DND-41 (cell line): Measurements from ENCODE around the gene C4orf36.

Experiments
- EZH2 ChIP-seq: IDR thresholded peaks from 3 replicates; pipeline ENCODE4 v1.6.1; 2012; ENCODE audit warnings: borderline replicate concordance, low read depth, mild to moderate bottlenecking, moderate library complexity, low read length, inconsistent platforms; ENCODE audit not compliant: severe bottlenecking
- TF ChIP-seq, protein P1 (sequence below): IDR thresholded peaks from 2 replicates; pipeline ENCODE4 v1.5.1; 2012; ENCODE audit warnings: borderline replicate concordance, low read length, moderate library complexity, mild to moderate bottlenecking; ENCODE audit not compliant: poor library complexity, severe bottlenecking; ENCODE audit errors: extremely low read depth

- TF ChIP-seq, protein P1, sequence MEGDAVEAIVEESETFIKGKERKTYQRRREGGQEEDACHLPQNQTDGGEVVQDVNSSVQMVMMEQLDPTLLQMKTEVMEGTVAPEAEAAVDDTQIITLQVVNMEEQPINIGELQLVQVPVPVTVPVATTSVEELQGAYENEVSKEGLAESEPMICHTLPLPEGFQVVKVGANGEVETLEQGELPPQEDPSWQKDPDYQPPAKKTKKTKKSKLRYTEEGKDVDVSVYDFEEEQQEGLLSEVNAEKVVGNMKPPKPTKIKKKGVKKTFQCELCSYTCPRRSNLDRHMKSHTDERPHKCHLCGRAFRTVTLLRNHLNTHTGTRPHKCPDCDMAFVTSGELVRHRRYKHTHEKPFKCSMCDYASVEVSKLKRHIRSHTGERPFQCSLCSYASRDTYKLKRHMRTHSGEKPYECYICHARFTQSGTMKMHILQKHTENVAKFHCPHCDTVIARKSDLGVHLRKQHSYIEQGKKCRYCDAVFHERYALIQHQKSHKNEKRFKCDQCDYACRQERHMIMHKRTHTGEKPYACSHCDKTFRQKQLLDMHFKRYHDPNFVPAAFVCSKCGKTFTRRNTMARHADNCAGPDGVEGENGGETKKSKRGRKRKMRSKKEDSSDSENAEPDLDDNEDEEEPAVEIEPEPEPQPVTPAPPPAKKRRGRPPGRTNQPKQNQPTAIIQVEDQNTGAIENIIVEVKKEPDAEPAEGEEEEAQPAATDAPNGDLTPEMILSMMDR: no peak
- TF ChIP-seq EZH2: no peak
Measured at GRCh38 chr4:86896596-86896995, 4.4 kb upstream of the C4orf36 start.
